Keratinocyte (primary cell): Measurements from ENCODE around the gene CD74.
A peak's percentile ranks its signal among the peaks of the same experiment; 100 is the strongest.

ENCODE experiments used
- CTCF ChIP-seq, 3 experiments: IDR thresholded peaks in 1 of 3; conservative IDR thresholded peaks in 1 of 3; optimal IDR thresholded peaks in 1 of 3; 2 replicates in 2 of 3; 3 replicates in 1 of 3; pipeline versions ENCODE3 to v1.5.1; 2011; ENCODE audit warnings: low read length in 3 of 3, mild to moderate bottlenecking in 3 of 3, moderate library complexity in 2 of 3, control low read depth in 1 of 3, inconsistent platforms in 1 of 3; ENCODE audit not compliant: insufficient read depth in 2 of 3; ENCODE audit errors: extremely low read depth in 1 of 3
- EZH2 ChIP-seq: IDR thresholded peaks from one replicate; pipeline ENCODE4 v1.6.1; 2012; ENCODE audit warnings: inconsistent platforms, mild to moderate bottlenecking, low read length, moderate library complexity

GRCh38 chr5:150458802-150459557 is 46.3 kb upstream of the CD74 start:
- peak; percentile 56 to 91 (median 89) for TF ChIP-seq CTCF (optimal IDR thresholded peaks at IDR 0.05 in 1 of 3, IDR thresholded peaks at IDR 0.05 in 1 of 3, conservative IDR thresholded peaks at IDR 0.05 in 1 of 3; ENCODE audit: extremely low read depth in 1 of 3, insufficient read depth in 2 of 3, low read length in 3 of 3)
- TF ChIP-seq EZH2 = no peak
